ENCODE measurements around the gene SH2D2A.
A peak's percentile ranks its signal among the peaks of the same experiment; 100 is the strongest.

Gene SH2D2A

DNA sequence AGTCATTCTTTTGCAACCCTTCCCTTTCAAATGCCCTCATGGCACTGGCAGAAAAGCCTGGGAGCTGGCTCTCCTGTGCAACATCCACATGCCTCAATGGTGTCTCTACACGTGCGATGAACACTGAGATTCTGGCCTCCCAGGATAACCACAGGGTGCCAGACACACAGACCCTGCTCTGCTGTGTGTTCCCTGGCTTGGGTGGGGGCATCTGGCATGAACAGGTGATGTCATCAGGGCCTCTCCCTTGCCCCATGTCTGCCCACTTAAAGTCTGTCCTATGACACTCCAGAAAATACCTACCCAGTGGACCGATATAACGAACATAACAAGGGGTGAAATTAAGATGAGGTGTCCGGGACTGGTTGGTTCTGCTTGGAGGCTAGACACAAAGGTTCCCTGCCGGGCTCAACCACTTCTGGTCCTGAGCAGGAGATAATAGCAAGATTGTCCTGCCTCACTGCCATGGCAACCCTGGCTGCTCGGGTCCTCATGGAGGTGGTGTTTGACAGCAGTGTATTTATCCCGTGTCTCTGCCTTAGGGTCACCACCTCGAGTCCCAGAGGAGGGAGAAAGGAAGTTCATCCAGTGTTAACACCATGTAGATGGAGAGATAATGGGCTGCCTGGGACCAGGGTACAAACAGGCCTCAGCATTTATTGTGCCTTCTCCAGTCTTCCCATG lies 22.9 kb upstream of the SH2D2A start:
- Histone ChIP-seq H3K9me2 (ENCODE audit: low read depth, low read length) (no peaks in the 10 kb centered on the region), H3K4me3 (ENCODE audit: low read depth, low read length, poor library complexity, severe bottlenecking) (no peak overlapping the region), H3K4me1 (ENCODE audit: insufficient read depth, low read length, severe bottlenecking) (no peaks in the 10 kb centered on the region), H3K9ac (ENCODE audit: low read length) (no peak overlapping the region), H4K20me1 (ENCODE audit: insufficient read depth, low read length) (no peaks in the 10 kb centered on the region), H3K9me3 (ENCODE audit: low read length) (no peaks in the 10 kb centered on the region), H3F3A (ENCODE audit: insufficient read depth, low read length) (no peaks in the 10 kb centered on the region), H3K27me3 (ENCODE audit: insufficient read depth, low read length) (no peaks in the 10 kb centered on the region; the same call in 1 of the 2 replicates), H2AFZ (ENCODE audit: low read length) (no peak overlapping the region), H3K4me2 (ENCODE audit: low read length) (no peak overlapping the region), H3K79me2 (ENCODE audit: insufficient read depth, low read length) (no peaks in the 10 kb centered on the region), H3K36me3 (ENCODE audit: insufficient read depth, low read length) (no peaks in the 10 kb centered on the region), H3K27ac (ENCODE audit: low read depth, low read length, poor library complexity, severe bottlenecking) (no peak overlapping the region)
- TF ChIP-seq, protein P1, sequence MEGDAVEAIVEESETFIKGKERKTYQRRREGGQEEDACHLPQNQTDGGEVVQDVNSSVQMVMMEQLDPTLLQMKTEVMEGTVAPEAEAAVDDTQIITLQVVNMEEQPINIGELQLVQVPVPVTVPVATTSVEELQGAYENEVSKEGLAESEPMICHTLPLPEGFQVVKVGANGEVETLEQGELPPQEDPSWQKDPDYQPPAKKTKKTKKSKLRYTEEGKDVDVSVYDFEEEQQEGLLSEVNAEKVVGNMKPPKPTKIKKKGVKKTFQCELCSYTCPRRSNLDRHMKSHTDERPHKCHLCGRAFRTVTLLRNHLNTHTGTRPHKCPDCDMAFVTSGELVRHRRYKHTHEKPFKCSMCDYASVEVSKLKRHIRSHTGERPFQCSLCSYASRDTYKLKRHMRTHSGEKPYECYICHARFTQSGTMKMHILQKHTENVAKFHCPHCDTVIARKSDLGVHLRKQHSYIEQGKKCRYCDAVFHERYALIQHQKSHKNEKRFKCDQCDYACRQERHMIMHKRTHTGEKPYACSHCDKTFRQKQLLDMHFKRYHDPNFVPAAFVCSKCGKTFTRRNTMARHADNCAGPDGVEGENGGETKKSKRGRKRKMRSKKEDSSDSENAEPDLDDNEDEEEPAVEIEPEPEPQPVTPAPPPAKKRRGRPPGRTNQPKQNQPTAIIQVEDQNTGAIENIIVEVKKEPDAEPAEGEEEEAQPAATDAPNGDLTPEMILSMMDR (IDR thresholded peaks at IDR 0.05; ENCODE audit: low read length): no peak
- no peak for TF ChIP-seq EZH2 (IDR thresholded peaks at IDR 0.05; ENCODE audit: borderline replicate concordance, low read length)

DNA sequence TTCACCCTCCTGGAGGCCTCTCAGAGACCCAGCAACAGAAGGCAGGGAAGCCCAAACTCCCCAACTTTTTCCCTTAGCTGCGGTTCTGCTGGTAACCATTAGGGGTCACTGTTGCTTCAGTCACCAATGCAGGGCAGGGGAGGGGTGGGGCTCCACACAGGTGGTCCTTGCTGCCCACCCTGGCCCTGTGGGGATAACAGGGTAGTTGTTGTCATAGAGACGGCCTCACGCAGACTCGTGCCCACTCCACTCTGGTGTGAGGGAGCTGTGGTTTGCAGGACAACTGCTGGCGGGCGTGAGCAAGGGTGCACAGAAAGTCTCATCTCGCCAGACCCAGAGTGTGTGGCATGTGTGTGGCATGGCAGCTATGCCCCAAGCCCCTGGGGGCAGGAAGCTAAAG lies 22.3 kb upstream of the SH2D2A start:
- Histone ChIP-seq H2AFZ (ENCODE audit: low read length) (no peak overlapping the region), H3K4me1 (ENCODE audit: insufficient read depth, low read length, severe bottlenecking) (no peaks in the 10 kb centered on the region), H3K27ac (ENCODE audit: low read depth, low read length, poor library complexity, severe bottlenecking) (no peak overlapping the region), H3K36me3 (ENCODE audit: insufficient read depth, low read length) (no peaks in the 10 kb centered on the region), H4K20me1 (ENCODE audit: insufficient read depth, low read length) (no peaks in the 10 kb centered on the region), H3K9me3 (ENCODE audit: low read length) (no peaks in the 10 kb centered on the region), H3K27me3 (ENCODE audit: insufficient read depth, low read length) (peaks cover 3% of the 10 kb centered on the region; the same call in 1 of the 2 replicates), H3K79me2 (ENCODE audit: insufficient read depth, low read length) (no peaks in the 10 kb centered on the region), H3K9ac (ENCODE audit: low read length) (no peak overlapping the region), H3K4me2 (ENCODE audit: low read length) (no peak overlapping the region), H3K9me2 (ENCODE audit: low read depth, low read length) (no peaks in the 10 kb centered on the region), H3F3A (ENCODE audit: insufficient read depth, low read length) (no peaks in the 10 kb centered on the region), H3K4me3 (ENCODE audit: low read depth, low read length, poor library complexity, severe bottlenecking) (no peak overlapping the region)
- TF ChIP-seq, protein P1 (IDR thresholded peaks at IDR 0.05; ENCODE audit: low read length): peak; percentile 93
- no peak for TF ChIP-seq EZH2 (IDR thresholded peaks at IDR 0.05; ENCODE audit: borderline replicate concordance, low read length)

DNA sequence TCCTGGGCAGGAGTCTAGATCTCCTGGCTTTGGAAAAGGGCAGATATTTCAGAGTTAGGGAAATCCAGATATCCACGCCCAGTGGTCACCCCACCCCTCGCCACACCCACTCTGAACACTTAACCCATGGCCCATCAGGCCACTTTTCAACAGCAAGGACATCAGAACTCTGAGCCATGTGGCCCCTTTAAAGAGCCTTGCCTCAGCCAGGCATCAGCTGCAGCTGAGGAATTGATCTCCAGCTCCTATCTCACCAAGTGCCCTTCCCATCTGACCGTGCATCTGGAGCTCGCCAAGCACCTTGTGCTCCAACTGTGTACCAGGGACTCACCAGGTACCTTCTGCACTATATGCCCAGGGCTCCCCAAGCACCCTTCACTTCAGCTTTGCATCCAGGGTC lies 20.2 kb upstream of the SH2D2A start:
- H3K9me3 ChIP-seq (ENCODE audit: low read length): no peaks in the 10 kb centered on the region
- H4K20me1 ChIP-seq (ENCODE audit: insufficient read depth, low read length): no peaks in the 10 kb centered on the region
- H2AFZ ChIP-seq (ENCODE audit: low read length): no peak overlapping the region
- H3K9me2 ChIP-seq (ENCODE audit: low read depth, low read length): no peaks in the 10 kb centered on the region
- no peaks in the 10 kb centered on the region for H3K36me3 ChIP-seq (ENCODE audit: insufficient read depth, low read length)
- H3K27ac ChIP-seq (ENCODE audit: low read depth, low read length, poor library complexity, severe bottlenecking): no peak overlapping the region
- H3K27me3 ChIP-seq (ENCODE audit: insufficient read depth, low read length): peaks cover 5% of the 10 kb centered on the region; the same call in 1 of the 2 replicates
- H3K4me2 ChIP-seq (ENCODE audit: low read length): no peak overlapping the region
- no peak overlapping the region for H3K4me3 ChIP-seq (ENCODE audit: low read depth, low read length, poor library complexity, severe bottlenecking)
- no peaks in the 10 kb centered on the region for H3K4me1 ChIP-seq (ENCODE audit: insufficient read depth, low read length, severe bottlenecking)
- no peak overlapping the region for H3K9ac ChIP-seq (ENCODE audit: low read length)
- TF ChIP-seq, protein P1 (IDR thresholded peaks at IDR 0.05; ENCODE audit: low read length): no peak
- TF ChIP-seq EZH2 (IDR thresholded peaks at IDR 0.05; ENCODE audit: borderline replicate concordance, low read length): no peak
- H3K79me2 ChIP-seq (ENCODE audit: insufficient read depth, low read length): no peaks in the 10 kb centered on the region
- H3F3A ChIP-seq (ENCODE audit: insufficient read depth, low read length): no peaks in the 10 kb centered on the region
